Measurements from ENCODE around the gene NEGR1.

- no peak for TF ChIP-seq POLR2A (IDR thresholded peaks at IDR 0.05)
- TF ChIP-seq, protein P1, sequence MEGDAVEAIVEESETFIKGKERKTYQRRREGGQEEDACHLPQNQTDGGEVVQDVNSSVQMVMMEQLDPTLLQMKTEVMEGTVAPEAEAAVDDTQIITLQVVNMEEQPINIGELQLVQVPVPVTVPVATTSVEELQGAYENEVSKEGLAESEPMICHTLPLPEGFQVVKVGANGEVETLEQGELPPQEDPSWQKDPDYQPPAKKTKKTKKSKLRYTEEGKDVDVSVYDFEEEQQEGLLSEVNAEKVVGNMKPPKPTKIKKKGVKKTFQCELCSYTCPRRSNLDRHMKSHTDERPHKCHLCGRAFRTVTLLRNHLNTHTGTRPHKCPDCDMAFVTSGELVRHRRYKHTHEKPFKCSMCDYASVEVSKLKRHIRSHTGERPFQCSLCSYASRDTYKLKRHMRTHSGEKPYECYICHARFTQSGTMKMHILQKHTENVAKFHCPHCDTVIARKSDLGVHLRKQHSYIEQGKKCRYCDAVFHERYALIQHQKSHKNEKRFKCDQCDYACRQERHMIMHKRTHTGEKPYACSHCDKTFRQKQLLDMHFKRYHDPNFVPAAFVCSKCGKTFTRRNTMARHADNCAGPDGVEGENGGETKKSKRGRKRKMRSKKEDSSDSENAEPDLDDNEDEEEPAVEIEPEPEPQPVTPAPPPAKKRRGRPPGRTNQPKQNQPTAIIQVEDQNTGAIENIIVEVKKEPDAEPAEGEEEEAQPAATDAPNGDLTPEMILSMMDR (IDR thresholded peaks at IDR 0.05 in 8 of 11, conservative IDR thresholded peaks at IDR 0.05 in 3 of 11) = no peak
- no peak for TF ChIP-seq POLR2AphosphoS5 (IDR thresholded peaks at IDR 0.05)
Observed at GRCh38 chr1:71853360-71853759, 429.0 kb downstream of the NEGR1 start.
